ENCODE data around the gene IL18BP.

The IL18BP gene

DNA sequence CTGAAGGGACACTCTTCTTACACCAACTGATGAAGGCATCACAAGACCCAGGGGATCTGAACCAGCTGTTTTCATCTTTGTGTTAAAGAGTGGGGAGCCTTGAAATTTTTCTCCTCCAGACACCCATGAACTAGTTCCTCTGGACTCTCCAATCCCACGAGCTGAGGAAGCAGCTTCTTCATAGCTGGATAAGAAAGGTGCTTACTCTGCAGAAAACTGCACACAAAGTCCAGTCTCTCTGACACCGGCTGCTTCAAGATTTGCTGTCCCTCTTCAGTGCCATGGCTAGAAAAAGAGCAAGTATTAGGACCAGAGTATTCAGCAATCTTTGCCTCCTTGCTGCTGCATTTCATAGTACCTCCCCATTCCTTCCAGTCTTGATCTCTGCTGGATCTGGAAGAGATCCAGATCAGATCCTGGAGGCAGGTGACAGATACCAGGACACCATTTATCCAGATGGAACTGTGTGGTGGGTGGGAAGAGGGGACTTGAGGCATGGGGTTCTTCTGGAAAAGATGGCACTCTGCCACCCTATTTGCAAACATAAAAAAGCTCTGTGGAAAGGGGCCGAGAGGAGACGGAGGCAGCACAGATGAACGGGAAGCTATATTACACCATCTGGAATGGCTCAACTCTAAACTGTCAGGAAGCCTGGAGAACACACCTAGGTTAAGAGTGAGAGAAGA is 25.5 kb downstream of the IL18BP start:
- no peak for TF ChIP-seq ZFX (IDR thresholded peaks at IDR 0.05)
- TF ChIP-seq CTCF (conservative IDR thresholded peaks at IDR 0.05): no peak
- H3K27ac ChIP-seq: peak overlapping the region; percentile 15

- TF ChIP-seq CTCF (conservative IDR thresholded peaks at IDR 0.05): no peak
- TF ChIP-seq ZFX (IDR thresholded peaks at IDR 0.05): no peak
- no peak overlapping the region for H3K27ac ChIP-seq
Observed at GRCh38 chr11:72026090-72026489, 27.4 kb downstream of the IL18BP start.

DNA sequence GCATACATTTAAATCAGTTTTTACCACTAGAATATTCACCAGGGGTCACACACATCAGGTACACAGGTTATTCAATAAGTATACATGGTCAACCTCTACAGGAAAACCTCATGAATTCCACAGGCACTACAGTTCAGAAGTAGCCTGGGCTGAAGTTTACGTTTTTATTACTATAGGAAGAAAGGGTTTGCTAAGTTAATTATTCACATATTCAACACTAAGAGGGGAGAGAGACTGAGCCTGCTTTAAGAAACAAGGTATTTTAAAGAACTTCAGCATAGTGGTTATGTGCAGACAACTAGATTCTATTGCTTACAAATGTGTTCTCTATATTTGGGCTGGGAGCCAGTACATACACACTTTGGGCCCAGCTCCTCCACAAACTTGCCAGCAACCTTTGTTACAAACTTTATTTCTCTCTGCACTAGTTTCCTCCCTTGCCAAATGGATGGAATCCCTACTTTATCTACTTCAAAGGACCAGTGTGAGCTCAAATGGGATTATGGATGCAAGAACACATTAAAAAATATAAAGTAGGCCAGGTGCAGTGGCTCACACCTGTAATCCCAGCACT is 31.9 kb downstream of the IL18BP start:
- no peak for TF ChIP-seq CTCF (conservative IDR thresholded peaks at IDR 0.05)
- TF ChIP-seq ZFX (IDR thresholded peaks at IDR 0.05): no peak

GRCh38 chr11:72036687-72037086 is 38.0 kb downstream of the IL18BP start:
- TF ChIP-seq ZFX (IDR thresholded peaks at IDR 0.05) (no peak), CTCF (conservative IDR thresholded peaks at IDR 0.05) (no peak)
- no peak overlapping the region for H3K27ac ChIP-seq

More for the DNA sequence above, 31.9 kb downstream of the IL18BP start:
- no peak overlapping the region for H3K27ac ChIP-seq

GRCh38 chr11:72037554-72038311 is 39.0 kb downstream of the IL18BP start:
- TF ChIP-seq ZFX (IDR thresholded peaks at IDR 0.05) (no peak), CTCF (conservative IDR thresholded peaks at IDR 0.05) (no peak)
- peak overlapping the region; percentile 97 for H3K27ac ChIP-seq

GRCh38 chr11:72038491-72038890 is 39.8 kb downstream of the IL18BP start:
- peak overlapping the region; percentile 97 for H3K27ac ChIP-seq

More at GRCh38 chr11:72038491-72038890, 39.8 kb downstream of the IL18BP start:
- TF ChIP-seq ZFX (IDR thresholded peaks at IDR 0.05) (no peak), CTCF (conservative IDR thresholded peaks at IDR 0.05) (no peak)

Data from C4-2B (cell line).